Neural cell (in vitro differentiated cells): ENCODE results near the gene DEFB131A.
"Not testable (repeated sequence)": the region's sequence is repeated elsewhere in the genome, so short reads cannot be mapped to it uniquely, and the experiment has no call there.

ENCODE experiments used
- CTCF ChIP-seq: fragments of 450-650 bp; IDR thresholded peaks from 2 replicates; pipeline ENCODE4 v1.5.1; 2014; ENCODE audit warnings: antibody characterized with exemption, mild to moderate bottlenecking, moderate library complexity; ENCODE audit not compliant: poor library complexity, severe bottlenecking
- EZH2 ChIP-seq: fragments of 200-600, 300-800 bp; shearing (Covaris generic), sonication (generic); IDR thresholded peaks from 2 replicates; pipeline ENCODE4 v1.6.1; 2014; ENCODE audit warnings: antibody characterized with exemption, low read length, borderline replicate concordance, mild to moderate bottlenecking; ENCODE audit not compliant: insufficient read depth, poor library complexity, severe bottlenecking
- POLR2AphosphoS5 ChIP-seq: IDR thresholded peaks from 2 replicates; pipeline ENCODE4 v1.6.1; 2012
- RAD21 ChIP-seq: fragments of 450-650 bp; conservative IDR thresholded peaks from 2 replicates; pipeline ENCODE4 v1.6.1; 2014; ENCODE audit warnings: antibody characterized with exemption, mild to moderate bottlenecking, moderate library complexity
- TAF1 ChIP-seq: IDR thresholded peaks from 2 replicates; pipeline ENCODE4 v1.6.1; 2012; ENCODE audit warnings: low read depth

- not testable (repeated sequence) for TF ChIP-seq TAF1, CTCF, POLR2AphosphoS5, RAD21, EZH2
These were observed at the start of gene DEFB131A for GRCh38 chr4:9444114-9444513.
